Muscle layer of duodenum (tissue), 2 donors: ENCODE results near the gene NOL9.
"Not testable (repeated sequence)": the region's sequence is repeated elsewhere in the genome, so short reads cannot be mapped to it uniquely, and the experiment has no call there.

Experiments used
- H3K27ac ChIP-seq: one replicate; pipeline ENCODE4 v1.7.0; 2013; ENCODE audit warnings: mild to moderate bottlenecking, low read length
- H3K27me3 ChIP-seq: one replicate; pipeline ENCODE4 v1.7.0; 2013; ENCODE audit warnings: low read depth, mild to moderate bottlenecking, control low read depth, low read length
- H3K36me3 ChIP-seq, 2 donors: one replicate each; pipeline ENCODE4 v1.7.0; 2013; ENCODE audit warnings: low read length in 2 of 2, control low read depth in 1 of 2, mild to moderate bottlenecking in 1 of 2; ENCODE audit not compliant: insufficient read depth in 2 of 2, control insufficient read depth in 1 of 2
- H3K4me1 ChIP-seq, 2 donors: one replicate each; pipeline ENCODE4 v1.7.0; 2013; ENCODE audit warnings: low read length in 2 of 2, mild to moderate bottlenecking in 2 of 2, control low read depth in 1 of 2, moderate library complexity in 1 of 2; ENCODE audit not compliant: insufficient read depth in 2 of 2, control insufficient read depth in 1 of 2
- H3K4me3 ChIP-seq, 2 donors: one replicate each; pipeline ENCODE4 v1.7.0; 2013; ENCODE audit warnings: low read length in 2 of 2, low read depth in 1 of 2, mild to moderate bottlenecking in 1 of 2
- H3K9me3 ChIP-seq, 2 donors: one replicate each; pipeline ENCODE4 v1.7.0; 2013; ENCODE audit warnings: low read length in 2 of 2, control low read depth in 1 of 2, mild to moderate bottlenecking in 1 of 2; ENCODE audit not compliant: control insufficient read depth in 1 of 2
- donor health status: healthy.

Gene NOL9

DNA sequence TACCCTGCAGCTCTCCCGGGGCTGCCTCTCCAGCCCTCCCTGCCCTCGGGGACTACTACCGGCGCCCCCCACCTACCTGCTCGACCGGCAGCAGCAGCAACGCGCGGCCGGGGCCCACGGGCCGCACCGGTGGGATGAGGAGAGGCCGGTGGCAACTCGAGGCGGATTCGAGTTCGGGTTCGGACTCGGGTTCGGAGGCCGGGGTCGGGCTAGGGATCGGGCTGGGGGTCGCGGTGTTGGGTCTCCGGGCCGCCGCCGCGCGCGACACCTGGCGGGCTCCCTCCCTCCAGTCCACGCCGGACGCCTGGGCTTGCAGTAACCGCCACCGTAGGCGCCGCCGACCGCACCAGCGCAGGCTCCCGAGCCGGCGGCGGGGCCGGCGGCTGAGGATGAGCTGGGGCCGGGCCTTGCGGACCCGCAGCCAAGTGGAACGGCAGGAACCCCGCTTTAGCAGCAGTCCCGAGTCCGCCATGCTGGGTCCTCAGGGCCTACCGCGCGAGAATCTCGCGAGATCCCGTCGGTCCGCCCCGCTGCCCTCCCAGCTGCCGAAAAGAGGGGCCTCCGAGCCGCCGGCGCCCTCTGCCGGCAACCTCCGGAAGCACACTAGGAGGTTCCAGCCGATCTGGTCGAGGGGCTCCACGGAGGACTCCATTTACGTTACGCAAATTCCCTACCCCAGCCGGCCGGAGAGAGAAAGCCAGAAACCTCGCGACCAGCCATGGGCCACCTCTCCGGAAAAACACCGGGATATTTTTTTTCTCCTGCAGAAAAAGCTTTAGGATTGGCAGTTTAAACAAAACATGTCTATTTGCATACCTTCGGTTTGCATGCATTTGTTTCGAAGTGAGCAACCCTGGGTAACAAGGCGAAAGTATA, at the start of gene NOL9:
NOL9 (minus strand) TSS at position 483 of the 876 bp plus-strand sequence; CDS start at position 472, 11 bp downstream.
- Histone ChIP-seq H3K36me3 (peaks cover 0 to 14% of the 10 kb centered on the region in 2 donors), H3K4me3 (peak within 1 kb of the TSS; percentile 76 to 100), H3K9me3 (no peaks in the 10 kb centered on the region), H3K4me1 (peaks cover 6 to 21% of the 10 kb centered on the region in 2 donors), H3K27me3 (no peaks in the 10 kb centered on the region), H3K27ac (peak within 1 kb of the TSS; percentile 39)

- H3K4me1 ChIP-seq: peaks cover 11 to 38% of the 10 kb centered on the region in 2 donors
- H3K36me3 ChIP-seq: peaks cover 0 to 36% of the 10 kb centered on the region in 2 donors
Measured at GRCh38 chr1:6603238-6603914, 49.1 kb upstream of the NOL9 start.

GRCh38 chr1:6602669-6603237, 48.4 kb upstream of the NOL9 start, which contains the start of gene KLHL21:
KLHL21 (minus strand) TSS chr1:6602869; CDS start chr1:6602817, 52 bp downstream.
- Histone ChIP-seq H3K27me3 (no peaks in the 10 kb centered on the region), H3K27ac (peak within 1 kb of the TSS; percentile 99), H3K4me1 (peaks cover 11 to 42% of the 10 kb centered on the region in 2 donors), H3K4me3 (peak within 1 kb of the TSS; percentile 86 to 99), H3K9me3 (no peaks in the 10 kb centered on the region), H3K36me3 (peaks cover 2 to 41% of the 10 kb centered on the region in 2 donors)

More at GRCh38 chr1:6603238-6603914, 49.1 kb upstream of the NOL9 start:
- H3K4me3 ChIP-seq: peak overlapping the region; percentile 67 to 99
- H3K9me3 ChIP-seq: no peaks in the 10 kb centered on the region
- peak overlapping the region; percentile 99 for H3K27ac ChIP-seq
- H3K27me3 ChIP-seq: no peaks in the 10 kb centered on the region

GRCh38 chr1:6601923-6602668, 47.8 kb upstream of the NOL9 start:
- Histone ChIP-seq H3K36me3 (peaks cover 9 to 48% of the 10 kb centered on the region in 2 donors), H3K27me3 (no peaks in the 10 kb centered on the region), H3K4me3 (peak overlapping the region; percentile 86 to 99), H3K4me1 (peaks cover 14 to 49% of the 10 kb centered on the region in 2 donors), H3K9me3 (no peaks in the 10 kb centered on the region), H3K27ac (peak overlapping the region; percentile 88)

- Histone ChIP-seq H3K36me3 (peaks cover 14 to 53% of the 10 kb centered on the region in 2 donors), H3K27ac (peak overlapping the region; percentile 88), H3K4me3 (peak overlapping the region; percentile 86 to 99), H3K9me3 (no peaks in the 10 kb centered on the region), H3K4me1 (peaks cover 21 to 57% of the 10 kb centered on the region in 2 donors), H3K27me3 (no peaks in the 10 kb centered on the region)
Measured at GRCh38 chr1:6601049-6601922, 47.0 kb upstream of the NOL9 start.

DNA sequence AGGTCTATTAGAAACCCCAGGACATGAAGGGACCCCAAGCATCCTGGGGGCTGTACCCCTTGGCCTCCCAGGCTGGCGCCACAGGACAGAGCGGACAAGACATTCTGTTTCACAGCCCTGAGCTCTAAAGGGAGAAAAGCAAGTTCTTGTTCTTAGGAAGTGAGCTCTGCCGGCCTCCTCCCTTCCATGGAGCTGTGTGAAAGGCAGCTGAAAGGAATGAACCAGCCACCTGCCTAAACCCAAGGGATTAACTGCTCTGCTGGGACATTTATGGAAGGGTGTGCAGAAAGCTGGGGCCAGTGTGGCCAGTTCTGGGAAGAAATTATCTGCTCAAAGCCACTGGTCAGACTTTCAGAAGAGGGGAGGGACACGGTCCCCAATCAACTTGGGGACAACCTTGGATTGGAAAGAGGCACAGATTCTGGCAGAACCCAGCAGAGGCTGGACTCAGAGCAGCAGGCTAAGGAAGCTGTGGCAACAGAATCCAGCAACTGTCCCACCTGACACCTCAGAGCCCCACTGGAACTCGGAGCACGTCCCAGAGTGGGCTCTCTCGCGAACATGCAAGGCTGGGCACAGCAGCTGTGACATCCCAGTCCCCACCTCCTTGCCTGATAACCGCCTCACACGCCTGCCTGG, 46.2 kb upstream of the NOL9 start:
- peak overlapping the region; percentile 88 for H3K27ac ChIP-seq
- H3K27me3 ChIP-seq: no peaks in the 10 kb centered on the region
- peaks cover 16 to 59% of the 10 kb centered on the region in 2 donors for H3K36me3 ChIP-seq
- no peaks in the 10 kb centered on the region for H3K9me3 ChIP-seq
- H3K4me1 ChIP-seq: peaks cover 21 to 63% of the 10 kb centered on the region in 2 donors
- peak overlapping the region; percentile 86 to 99 for H3K4me3 ChIP-seq

DNA sequence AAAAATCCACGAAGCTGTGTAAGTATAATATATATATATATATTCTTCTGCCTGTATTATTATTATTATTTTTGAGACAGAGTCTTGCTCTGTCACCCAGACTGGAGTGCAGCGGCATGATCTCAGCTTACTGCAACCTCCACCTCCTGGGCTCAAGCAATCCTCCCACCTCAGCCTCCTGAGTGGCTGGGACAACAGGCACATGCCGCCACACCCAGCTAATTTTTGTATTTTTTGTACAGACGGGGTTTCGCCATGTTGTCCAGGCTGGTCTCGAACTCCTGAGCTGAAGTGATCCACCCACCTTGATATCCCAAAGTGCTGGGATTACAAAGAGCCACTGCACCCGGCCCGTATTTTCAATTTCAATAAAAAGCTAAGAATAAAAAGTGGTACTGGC, 45.7 kb upstream of the NOL9 start:
- Histone ChIP-seq H3K4me3 (peak overlapping the region; percentile 86 to 99), H3K4me1 (peaks cover 21 to 58% of the 10 kb centered on the region in 2 donors), H3K36me3 (peaks cover 21 to 64% of the 10 kb centered on the region in 2 donors)
- not testable (repeated sequence) for H3K27me3 ChIP-seq, H3K9me3 ChIP-seq, H3K27ac ChIP-seq

GRCh38 chr1:6599141-6599975, 45.0 kb upstream of the NOL9 start:
- H3K4me3 ChIP-seq: peak overlapping the region; percentile 52 to 55
- peaks cover 19 to 52% of the 10 kb centered on the region in 2 donors for H3K4me1 ChIP-seq
- no peaks in the 10 kb centered on the region for H3K9me3 ChIP-seq
- H3K36me3 ChIP-seq: peaks cover 22 to 71% of the 10 kb centered on the region in 2 donors
- H3K27ac ChIP-seq: peak overlapping the region; percentile 51
- no peaks in the 10 kb centered on the region for H3K27me3 ChIP-seq

DNA sequence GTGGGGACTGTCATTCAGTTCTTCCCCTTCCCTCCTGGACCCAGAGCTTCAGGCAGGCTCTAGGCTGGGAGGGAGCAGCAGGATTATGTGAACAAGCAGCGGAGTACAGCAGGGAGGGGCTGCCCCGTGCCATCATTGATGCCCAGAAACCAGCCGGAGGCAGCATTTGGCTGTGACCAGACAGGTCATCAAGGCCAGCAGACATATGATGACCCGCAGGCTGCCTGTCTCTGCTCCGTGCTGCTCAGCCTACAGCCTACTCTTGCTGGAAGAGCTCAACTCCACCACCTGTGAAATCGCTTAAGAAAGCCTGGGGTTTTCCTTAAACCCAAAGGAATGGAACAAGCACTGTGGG, 43.4 kb upstream of the NOL9 start:
- no peak overlapping the region for H3K27ac ChIP-seq

More for the DNA sequence above, 43.4 kb upstream of the NOL9 start:
- no peaks in the 10 kb centered on the region for H3K27me3 ChIP-seq
- H3K4me3 ChIP-seq: no peak overlapping the region
- no peaks in the 10 kb centered on the region for H3K9me3 ChIP-seq
- H3K36me3 ChIP-seq: peaks cover 38 to 74% of the 10 kb centered on the region in 2 donors
- H3K4me1 ChIP-seq: peaks cover 10 to 45% of the 10 kb centered on the region in 2 donors
